ENCODE results near the gene YY1. TPM values are rescaled to one million over a fixed set of nuclear protein-coding genes. Genes with fewer than 3 reads are reported as not detected.
"Not testable (repeated sequence)": the region's sequence is repeated elsewhere in the genome, so short reads cannot be mapped to it uniquely, and the experiment has no call there.

Gene YY1
- total RNA-seq, 5 donors from 2014 or later (not counting 1 experiment from before 2014, with no cell fraction given) = 67.5 to 86.5 (median 74.2) TPM

GRCh38 chr14:100295376-100296105 is 56.6 kb downstream of the YY1 start:
- no peaks in the 10 kb centered on the region for H3K27me3 Mint-ChIP-seq
- ChIA-PET POLR2A (interaction anchor here in 1 of 2 donors (0.5 kb wide), 1 partner anchor 220 kb away, joined by 6 read pairs; no protein-coding TSS in a partner anchor), CTCF (no interaction called here)
- Histone ChIP-seq H3K27me3 (replicated peaks in 1 of 2; ENCODE audit: control insufficient read depth in 2 of 2, extremely low read depth in 1 of 2, insufficient read depth in 2 of 2, low read length in 1 of 2) (no peaks in the 10 kb centered on the region), H3K4me3 (ENCODE audit: control insufficient read depth in 1 of 2, extremely low read depth in 1 of 2, low read length in 1 of 2) (no peak overlapping the region), H3K9me3 (no peaks in the 10 kb centered on the region), H3K36me3 (ENCODE audit: control insufficient read depth in 2 of 2, extremely low read depth in 1 of 2, insufficient read depth in 1 of 2, low read length in 1 of 2) (peaks cover 0 to 4% of the 10 kb centered on the region in 2 donors), H3K4me1 (ENCODE audit: control insufficient read depth in 1 of 2, extremely low read depth in 1 of 2, insufficient read depth in 2 of 2, low read length in 2 of 2) (no peaks in the 10 kb centered on the region), H3K27ac (ENCODE audit: low read length) (no peak overlapping the region)
- no peaks in the 10 kb centered on the region for H3K36me3 Mint-ChIP-seq
- ATAC-seq (replicated peaks in 1 of 4) (no peak), DNase-seq (no peak)
- no peaks in the 10 kb centered on the region for H3K9me3 Mint-ChIP-seq
- 95% methylated on average over 10 of the region's 16 CpGs for WGBS (ENCODE audit: insufficient coverage)
- H3K4me3 Mint-ChIP-seq = no peak overlapping the region
- peaks cover 0 to 7% (median 0%) of the 10 kb centered on the region in 3 donors for H3K4me1 Mint-ChIP-seq
- no peak overlapping the region for H3K27ac Mint-ChIP-seq

- 85% methylated on average over 6 of the region's 9 CpGs for WGBS (ENCODE audit: insufficient coverage)
Observed at GRCh38 chr14:100296106-100296651, 57.2 kb downstream of the YY1 start.

GRCh38 chr14:100296729-100297128 is 57.8 kb downstream of the YY1 start:
- H3K36me3 Mint-ChIP-seq; H3K4me1 ChIP-seq (ENCODE audit: control insufficient read depth in 1 of 2, extremely low read depth in 1 of 2, insufficient read depth in 2 of 2, low read length in 2 of 2); H3K4me3 Mint-ChIP-seq; POLR2A ChIA-PET; H3K36me3 ChIP-seq (ENCODE audit: control insufficient read depth in 2 of 2, extremely low read depth in 1 of 2, insufficient read depth in 1 of 2, low read length in 1 of 2); H3K27me3 ChIP-seq (replicated peaks in 1 of 2; ENCODE audit: control insufficient read depth in 2 of 2, extremely low read depth in 1 of 2, insufficient read depth in 2 of 2, low read length in 1 of 2); H3K9me3 ChIP-seq; H3K4me1 Mint-ChIP-seq; H3K27me3 Mint-ChIP-seq; ATAC-seq (replicated peaks in 1 of 4); H3K4me3 ChIP-seq (ENCODE audit: control insufficient read depth in 1 of 2, extremely low read depth in 1 of 2, low read length in 1 of 2); H3K9me3 Mint-ChIP-seq; CTCF ChIA-PET; DNase-seq; H3K27ac ChIP-seq (ENCODE audit: low read length): not testable (repeated sequence)
- 95% methylated on average over 8 of the region's 11 CpGs for WGBS (ENCODE audit: insufficient coverage)
- peak overlapping the region in 1 of 2 donors; percentile 64 for H3K27ac Mint-ChIP-seq

More at GRCh38 chr14:100296106-100296651, 57.2 kb downstream of the YY1 start:
- Histone ChIP-seq H3K27ac (ENCODE audit: low read length) (no peak overlapping the region), H3K36me3 (ENCODE audit: control insufficient read depth in 2 of 2, extremely low read depth in 1 of 2, insufficient read depth in 1 of 2, low read length in 1 of 2) (peaks cover 0 to 4% of the 10 kb centered on the region in 2 donors), H3K27me3 (replicated peaks in 1 of 2; ENCODE audit: control insufficient read depth in 2 of 2, extremely low read depth in 1 of 2, insufficient read depth in 2 of 2, low read length in 1 of 2) (no peaks in the 10 kb centered on the region), H3K9me3 (no peaks in the 10 kb centered on the region), H3K4me1 (ENCODE audit: control insufficient read depth in 1 of 2, extremely low read depth in 1 of 2, insufficient read depth in 2 of 2, low read length in 2 of 2) (no peaks in the 10 kb centered on the region), H3K4me3 (ENCODE audit: control insufficient read depth in 1 of 2, extremely low read depth in 1 of 2, low read length in 1 of 2) (no peak overlapping the region)
- POLR2A ChIA-PET = interaction anchor here in 1 of 2 donors (0.5 kb wide), 1 partner anchor 220 kb away, joined by 6 read pairs; no protein-coding TSS in a partner anchor
- H3K36me3 Mint-ChIP-seq = no peaks in the 10 kb centered on the region
- no peak overlapping the region for H3K4me3 Mint-ChIP-seq
- H3K4me1 Mint-ChIP-seq = peaks cover 0 to 7% (median 0%) of the 10 kb centered on the region in 3 donors
- H3K27me3 Mint-ChIP-seq = no peaks in the 10 kb centered on the region
- ATAC-seq (replicated peaks in 1 of 4) = no peak
- DNase-seq = no peak
- CTCF ChIA-PET = no interaction called here
- no peak overlapping the region for H3K27ac Mint-ChIP-seq
- no peaks in the 10 kb centered on the region for H3K9me3 Mint-ChIP-seq

GRCh38 chr14:100297320-100298300 is 58.7 kb downstream of the YY1 start:
- CTCF ChIA-PET = no interaction called here
- no peak overlapping the region for H3K27ac ChIP-seq (ENCODE audit: low read length)
- no peak for ATAC-seq (replicated peaks in 1 of 4)

GRCh38 chr14:100298551-100299237 is 59.8 kb downstream of the YY1 start:
- Histone ChIP-seq H3K36me3 (ENCODE audit: control insufficient read depth in 2 of 2, extremely low read depth in 1 of 2, insufficient read depth in 1 of 2, low read length in 1 of 2) (peaks cover 0 to 4% of the 10 kb centered on the region in 2 donors), H3K4me1 (ENCODE audit: control insufficient read depth in 1 of 2, extremely low read depth in 1 of 2, insufficient read depth in 2 of 2, low read length in 2 of 2) (no peaks in the 10 kb centered on the region), H3K9me3 (no peaks in the 10 kb centered on the region), H3K27me3 (replicated peaks in 1 of 2; ENCODE audit: control insufficient read depth in 2 of 2, extremely low read depth in 1 of 2, insufficient read depth in 2 of 2, low read length in 1 of 2) (no peaks in the 10 kb centered on the region), H3K27ac (ENCODE audit: low read length) (no peak overlapping the region), H3K4me3 (ENCODE audit: control insufficient read depth in 1 of 2, extremely low read depth in 1 of 2, low read length in 1 of 2) (no peak overlapping the region)
- no peaks in the 10 kb centered on the region for H3K36me3 Mint-ChIP-seq
- ChIA-PET POLR2A (no interaction called here), CTCF (no interaction called here)
- no peaks in the 10 kb centered on the region for H3K9me3 Mint-ChIP-seq
- WGBS (ENCODE audit: insufficient coverage) = 85% methylated on average over 6 of the region's 14 CpGs
- peaks cover 0 to 1% of the 10 kb centered on the region in 2 donors for H3K27me3 Mint-ChIP-seq
- no peak for DNase-seq
- H3K4me3 Mint-ChIP-seq = no peak overlapping the region
- peak overlapping the region in 1 of 2 donors; percentile 16 for H3K27ac Mint-ChIP-seq
- ATAC-seq (replicated peaks in 1 of 4) = no peak
- H3K4me1 Mint-ChIP-seq = peaks cover 0 to 17% (median 0%) of the 10 kb centered on the region in 3 donors

More at GRCh38 chr14:100297320-100298300, 58.7 kb downstream of the YY1 start:
- Mint-ChIP-seq H3K27me3 (no peaks in the 10 kb centered on the region), H3K4me3 (no peak overlapping the region), H3K4me1 (peaks cover 0 to 8% (median 0%) of the 10 kb centered on the region in 3 donors), H3K27ac (peak overlapping the region in 1 of 2 donors; percentile 64), H3K36me3 (no peaks in the 10 kb centered on the region), H3K9me3 (no peaks in the 10 kb centered on the region)
- no peak overlapping the region for H3K4me3 ChIP-seq (ENCODE audit: control insufficient read depth in 1 of 2, extremely low read depth in 1 of 2, low read length in 1 of 2)
- H3K4me1 ChIP-seq (ENCODE audit: control insufficient read depth in 1 of 2, extremely low read depth in 1 of 2, insufficient read depth in 2 of 2, low read length in 2 of 2) = no peaks in the 10 kb centered on the region
- H3K36me3 ChIP-seq (ENCODE audit: control insufficient read depth in 2 of 2, extremely low read depth in 1 of 2, insufficient read depth in 1 of 2, low read length in 1 of 2) = peaks cover 0 to 4% of the 10 kb centered on the region in 2 donors
- POLR2A ChIA-PET = interaction anchor here in 1 of 2 donors (0.6 kb wide), 1 partner anchor 148 kb away, joined by 3 read pairs; no protein-coding TSS in a partner anchor
- DNase-seq = peak in 1 of 35 experiments; percentile 41
- H3K9me3 ChIP-seq = no peaks in the 10 kb centered on the region
- 74% methylated on average over 24 of the region's 30 CpGs for WGBS (ENCODE audit: insufficient coverage)
- no peaks in the 10 kb centered on the region for H3K27me3 ChIP-seq (replicated peaks in 1 of 2; ENCODE audit: control insufficient read depth in 2 of 2, extremely low read depth in 1 of 2, insufficient read depth in 2 of 2, low read length in 1 of 2)

GRCh38 chr14:100299238-100299560 is 60.3 kb downstream of the YY1 start:
- H3K4me3 Mint-ChIP-seq = no peak overlapping the region
- CTCF ChIA-PET = interaction anchor here in 1 of 2 donors (0.6 kb wide), 1 partner anchor 16 kb away, joined by 6 read pairs; no protein-coding TSS in a partner anchor

More at GRCh38 chr14:100299238-100299560, 60.3 kb downstream of the YY1 start:
- H3K27ac ChIP-seq (ENCODE audit: low read length) = no peak overlapping the region
- Mint-ChIP-seq H3K27me3 (peaks cover 0 to 1% of the 10 kb centered on the region in 2 donors), H3K27ac (no peak overlapping the region), H3K4me1 (peaks cover 0 to 17% (median 2%) of the 10 kb centered on the region in 3 donors), H3K36me3 (no peaks in the 10 kb centered on the region), H3K9me3 (no peaks in the 10 kb centered on the region)
- H3K9me3 ChIP-seq = no peaks in the 10 kb centered on the region
- no peaks in the 10 kb centered on the region for H3K27me3 ChIP-seq (replicated peaks in 1 of 2; ENCODE audit: control insufficient read depth in 2 of 2, extremely low read depth in 1 of 2, insufficient read depth in 2 of 2, low read length in 1 of 2)
- DNase-seq (no peak), ATAC-seq (replicated peaks in 1 of 4) (no peak)
- POLR2A ChIA-PET = no interaction called here
- no peak overlapping the region for H3K4me3 ChIP-seq (ENCODE audit: control insufficient read depth in 1 of 2, extremely low read depth in 1 of 2, low read length in 1 of 2)
- WGBS (ENCODE audit: insufficient coverage) = 85% methylated on average over 6 of the region's 6 CpGs
- peaks cover 0 to 4% of the 10 kb centered on the region in 2 donors for H3K36me3 ChIP-seq (ENCODE audit: control insufficient read depth in 2 of 2, extremely low read depth in 1 of 2, insufficient read depth in 1 of 2, low read length in 1 of 2)
- H3K4me1 ChIP-seq (ENCODE audit: control insufficient read depth in 1 of 2, extremely low read depth in 1 of 2, insufficient read depth in 2 of 2, low read length in 2 of 2) = no peaks in the 10 kb centered on the region
